Measurements from ENCODE around the gene SPPL3.

The SPPL3 gene

GRCh38 chr12:120764816-120765215 is 139.3 kb downstream of the SPPL3 start:
- peaks cover 22% of the 10 kb centered on the region for H3K36me3 ChIP-seq (ENCODE audit: insufficient read depth, low read length)
- no peak overlapping the region for H3K9ac ChIP-seq (ENCODE audit: low read depth, low read length)
- H3K4me1 ChIP-seq (ENCODE audit: insufficient read depth, low read length): no peaks in the 10 kb centered on the region
- no peaks in the 10 kb centered on the region for H3K9me3 ChIP-seq (ENCODE audit: control insufficient read depth, insufficient read depth, low read length)

- Histone ChIP-seq H3K9ac (ENCODE audit: low read depth, low read length) (no peak overlapping the region), H3K9me3 (ENCODE audit: control insufficient read depth, insufficient read depth, low read length) (no peaks in the 10 kb centered on the region), H3K36me3 (ENCODE audit: insufficient read depth, low read length) (peaks cover 22% of the 10 kb centered on the region), H3K4me1 (ENCODE audit: insufficient read depth, low read length) (0 out of 2 replicates have a peak, but pooled peaks cover 3% of the 10 kb centered on the region)
Observed at GRCh38 chr12:120763250-120763649, 140.9 kb downstream of the SPPL3 start.

GRCh38 chr12:120762086-120762485 is 142.1 kb downstream of the SPPL3 start:
- H3K36me3 ChIP-seq (ENCODE audit: insufficient read depth, low read length): peaks cover 13% of the 10 kb centered on the region
- H3K9ac ChIP-seq (ENCODE audit: low read depth, low read length): no peak overlapping the region
- H3K9me3 ChIP-seq (ENCODE audit: control insufficient read depth, insufficient read depth, low read length): no peaks in the 10 kb centered on the region
- H3K4me1 ChIP-seq (ENCODE audit: insufficient read depth, low read length): 0 out of 2 replicates have a peak, but pooled peaks cover 3% of the 10 kb centered on the region

GRCh38 chr12:120761519-120761934 is 142.6 kb downstream of the SPPL3 start:
- Histone ChIP-seq H3K9ac (ENCODE audit: low read depth, low read length) (no peak overlapping the region), H3K9me3 (ENCODE audit: control insufficient read depth, insufficient read depth, low read length) (no peaks in the 10 kb centered on the region), H3K4me1 (ENCODE audit: insufficient read depth, low read length) (0 out of 2 replicates have a peak, but pooled peaks cover 3% of the 10 kb centered on the region), H3K36me3 (ENCODE audit: insufficient read depth, low read length) (peaks cover 7% of the 10 kb centered on the region)

GRCh38 chr12:120760349-120761254 is 143.6 kb downstream of the SPPL3 start:
- Histone ChIP-seq H3K9ac (ENCODE audit: low read depth, low read length) (no peak overlapping the region), H3K9me3 (ENCODE audit: control insufficient read depth, insufficient read depth, low read length) (no peaks in the 10 kb centered on the region), H3K4me1 (ENCODE audit: insufficient read depth, low read length) (0 out of 2 replicates have a peak, but pooled peaks cover 3% of the 10 kb centered on the region), H3K36me3 (ENCODE audit: insufficient read depth, low read length) (peaks cover 5% of the 10 kb centered on the region; the same call in 1 of the 2 replicates)

- no peaks in the 10 kb centered on the region for H3K9me3 ChIP-seq (ENCODE audit: control insufficient read depth, insufficient read depth, low read length)
- no peak overlapping the region for H3K9ac ChIP-seq (ENCODE audit: low read depth, low read length)
- 0 out of 2 replicates have a peak, but pooled peaks cover 3% of the 10 kb centered on the region for H3K4me1 ChIP-seq (ENCODE audit: insufficient read depth, low read length)
- H3K36me3 ChIP-seq (ENCODE audit: insufficient read depth, low read length): peaks cover 5% of the 10 kb centered on the region; the same call in 1 of the 2 replicates
Observed at GRCh38 chr12:120759591-120760348, 144.4 kb downstream of the SPPL3 start.

GRCh38 chr12:120758798-120759590 is 145.2 kb downstream of the SPPL3 start:
- Histone ChIP-seq H3K9me3 (ENCODE audit: control insufficient read depth, insufficient read depth, low read length) (no peaks in the 10 kb centered on the region), H3K36me3 (ENCODE audit: insufficient read depth, low read length) (peaks cover 5% of the 10 kb centered on the region; the same call in 1 of the 2 replicates), H3K4me1 (ENCODE audit: insufficient read depth, low read length) (0 out of 2 replicates have a peak, but pooled peaks cover 3% of the 10 kb centered on the region), H3K9ac (ENCODE audit: low read depth, low read length) (no peak overlapping the region)

- no peaks in the 10 kb centered on the region for H3K9me3 ChIP-seq (ENCODE audit: control insufficient read depth, insufficient read depth, low read length)
- H3K4me1 ChIP-seq (ENCODE audit: insufficient read depth, low read length): 0 out of 2 replicates have a peak, but pooled peaks cover 3% of the 10 kb centered on the region
- no peak overlapping the region for H3K9ac ChIP-seq (ENCODE audit: low read depth, low read length)
- H3K36me3 ChIP-seq (ENCODE audit: insufficient read depth, low read length): peaks cover 3% of the 10 kb centered on the region; the same call in 1 of the 2 replicates
Observed at GRCh38 chr12:120757949-120758348, 146.2 kb downstream of the SPPL3 start.

GRCh38 chr12:120757226-120757742 is 146.9 kb downstream of the SPPL3 start:
- 0 out of 2 replicates have a peak, but pooled peaks cover 3% of the 10 kb centered on the region for H3K4me1 ChIP-seq (ENCODE audit: insufficient read depth, low read length)
- H3K9me3 ChIP-seq (ENCODE audit: control insufficient read depth, insufficient read depth, low read length): no peaks in the 10 kb centered on the region
- H3K9ac ChIP-seq (ENCODE audit: low read depth, low read length): no peak overlapping the region
- H3K36me3 ChIP-seq (ENCODE audit: insufficient read depth, low read length): no peaks in the 10 kb centered on the region

- H3K36me3 ChIP-seq (ENCODE audit: insufficient read depth, low read length): no peaks in the 10 kb centered on the region
- H3K9ac ChIP-seq (ENCODE audit: low read depth, low read length): no peak overlapping the region
- H3K4me1 ChIP-seq (ENCODE audit: insufficient read depth, low read length): 0 out of 2 replicates have a peak, but pooled peaks cover 3% of the 10 kb centered on the region
- H3K9me3 ChIP-seq (ENCODE audit: control insufficient read depth, insufficient read depth, low read length): no peaks in the 10 kb centered on the region
Observed at GRCh38 chr12:120755269-120755668, 148.9 kb downstream of the SPPL3 start.

GRCh38 chr12:120754792-120755191 is 149.4 kb downstream of the SPPL3 start:
- 0 out of 2 replicates have a peak, but pooled peaks cover 3% of the 10 kb centered on the region for H3K4me1 ChIP-seq (ENCODE audit: insufficient read depth, low read length)
- H3K36me3 ChIP-seq (ENCODE audit: insufficient read depth, low read length): no peaks in the 10 kb centered on the region
- no peaks in the 10 kb centered on the region for H3K9me3 ChIP-seq (ENCODE audit: control insufficient read depth, insufficient read depth, low read length)
- H3K9ac ChIP-seq (ENCODE audit: low read depth, low read length): no peak overlapping the region

- H3K36me3 ChIP-seq (ENCODE audit: insufficient read depth, low read length): no peaks in the 10 kb centered on the region
- H3K9me3 ChIP-seq (ENCODE audit: control insufficient read depth, insufficient read depth, low read length): no peaks in the 10 kb centered on the region
- H3K9ac ChIP-seq (ENCODE audit: low read depth, low read length): no peak overlapping the region
- no peaks in the 10 kb centered on the region for H3K4me1 ChIP-seq (ENCODE audit: insufficient read depth, low read length)
Observed at GRCh38 chr12:120751389-120751788, 152.8 kb downstream of the SPPL3 start.

GRCh38 chr12:120750806-120751205 is 153.4 kb downstream of the SPPL3 start:
- no peak overlapping the region for H3K9ac ChIP-seq (ENCODE audit: low read depth, low read length)
- no peaks in the 10 kb centered on the region for H3K4me1 ChIP-seq (ENCODE audit: insufficient read depth, low read length)
- H3K9me3 ChIP-seq (ENCODE audit: control insufficient read depth, insufficient read depth, low read length): no peaks in the 10 kb centered on the region
- H3K36me3 ChIP-seq (ENCODE audit: insufficient read depth, low read length): no peaks in the 10 kb centered on the region

All from ES-I3 (cell line).